Measurements from ENCODE around the gene GDF15. TPM values are rescaled to one million over a fixed set of nuclear protein-coding genes. Genes with fewer than 3 reads are reported as not detected.
"Not testable (repeated sequence)": the region's sequence is repeated elsewhere in the genome, so short reads cannot be mapped to it uniquely, and the experiment has no call there.

GDF15 gene
- total and polyA plus RNA-seq, 4 experiments from 2014 or later = 1.2 TPM; not detected in 2

- no peak overlapping the region for H3K27ac Mint-ChIP-seq
- H3K9me3 Mint-ChIP-seq = no peaks in the 10 kb centered on the region
- POLR2A ChIA-PET (ENCODE audit: partially characterized antibody) = no interaction called here
- intact Hi-C loops (cut with micrococcal nuclease) = no loop called here
- Histone ChIP-seq H3K27me3 (ENCODE audit: insufficient read depth, low read length) (peaks cover 8% of the 10 kb centered on the region), H3K36me3 (ENCODE audit: insufficient read depth, low read length) (no peaks in the 10 kb centered on the region), H3K27ac (ENCODE audit: low read depth, low read length) (no peak overlapping the region), H3K4me1 (ENCODE audit: insufficient read depth, low read length) (peaks cover 8% of the 10 kb centered on the region), H3K9me3 (ENCODE audit: control insufficient read depth in 1 of 2, low read length in 2 of 2) (no peaks in the 10 kb centered on the region), H3K4me3 (ENCODE audit: low read length in 2 of 2) (no peak overlapping the region)
- no peaks in the 10 kb centered on the region for H3K4me1 Mint-ChIP-seq
- DNase-seq = no peak
- peaks cover 6 to 10% of the 10 kb centered on the region in 2 donors for H3K27me3 Mint-ChIP-seq
- CTCF ChIA-PET (ENCODE audit: partially characterized antibody) = interaction anchor here (3.6 kb wide), 1 partner anchor 10 kb away, joined by 19 read pairs; no protein-coding TSS in a partner anchor
- H3K4me3 Mint-ChIP-seq = no peak overlapping the region
- no peaks in the 10 kb centered on the region for H3K36me3 Mint-ChIP-seq
Observed at GRCh38 chr19:18399008-18399407, 13.1 kb downstream of the GDF15 start.

GRCh38 chr19:18401580-18402112, 15.7 kb downstream of the GDF15 start:
- peaks cover 4% of the 10 kb centered on the region for H3K27me3 ChIP-seq (ENCODE audit: insufficient read depth, low read length)
- Mint-ChIP-seq H3K4me3 (no peak overlapping the region), H3K9me3 (no peaks in the 10 kb centered on the region), H3K27ac (no peak overlapping the region), H3K27me3 (peaks cover 3 to 6% of the 10 kb centered on the region in 2 donors), H3K4me1 (no peaks in the 10 kb centered on the region), H3K36me3 (no peaks in the 10 kb centered on the region)
- DNase-seq = no peak
- no peaks in the 10 kb centered on the region for H3K9me3 ChIP-seq (ENCODE audit: control insufficient read depth in 1 of 2, low read length in 2 of 2)
- POLR2A ChIA-PET (ENCODE audit: partially characterized antibody) = no interaction called here
- no peaks in the 10 kb centered on the region for H3K36me3 ChIP-seq (ENCODE audit: insufficient read depth, low read length)
- CTCF ChIA-PET (ENCODE audit: partially characterized antibody) = interaction anchor here (0.8 to 3.6 kb wide), 3 partner anchors 10 to 16 kb away, joined by 3 to 19 read pairs (median 5); partner anchors contain the start of gene GDF15
- H3K27ac ChIP-seq (ENCODE audit: low read depth, low read length) = no peak overlapping the region
- intact Hi-C loops (cut with micrococcal nuclease) = no loop called here
- peaks cover 8% of the 10 kb centered on the region for H3K4me1 ChIP-seq (ENCODE audit: insufficient read depth, low read length)
- no peak overlapping the region for H3K4me3 ChIP-seq (ENCODE audit: low read length in 2 of 2)

GRCh38 chr19:18402455-18403248, 16.7 kb downstream of the GDF15 start:
- intact Hi-C loops (cut with micrococcal nuclease); H3K9me3 Mint-ChIP-seq; H3K4me1 ChIP-seq (ENCODE audit: insufficient read depth, low read length); H3K36me3 Mint-ChIP-seq; H3K9me3 ChIP-seq (ENCODE audit: control insufficient read depth in 1 of 2, low read length in 2 of 2); POLR2A ChIA-PET (ENCODE audit: partially characterized antibody); DNase-seq; H3K4me3 Mint-ChIP-seq; H3K4me3 ChIP-seq (ENCODE audit: low read length in 2 of 2); H3K27me3 Mint-ChIP-seq; H3K27me3 ChIP-seq (ENCODE audit: insufficient read depth, low read length); H3K27ac ChIP-seq (ENCODE audit: low read depth, low read length); H3K36me3 ChIP-seq (ENCODE audit: insufficient read depth, low read length); H3K4me1 Mint-ChIP-seq: not testable (repeated sequence)
- peak overlapping the region in 1 of 7 donors; percentile 57 for H3K27ac Mint-ChIP-seq
- CTCF ChIA-PET (ENCODE audit: partially characterized antibody) = interaction anchor here (1.6 to 3.6 kb wide), 2 partner anchors 9 to 14 kb away, joined by 5 to 19 read pairs; no protein-coding TSS in a partner anchor

GRCh38 chr19:18405754-18406153, 19.8 kb downstream of the GDF15 start:
- H3K9me3 ChIP-seq (ENCODE audit: control insufficient read depth in 1 of 2, low read length in 2 of 2); H3K36me3 Mint-ChIP-seq; H3K27ac ChIP-seq (ENCODE audit: low read depth, low read length); intact Hi-C loops (cut with micrococcal nuclease); H3K4me3 ChIP-seq (ENCODE audit: low read length in 2 of 2); H3K27me3 Mint-ChIP-seq; H3K27me3 ChIP-seq (ENCODE audit: insufficient read depth, low read length); H3K4me1 ChIP-seq (ENCODE audit: insufficient read depth, low read length); H3K9me3 Mint-ChIP-seq; H3K4me1 Mint-ChIP-seq; H3K4me3 Mint-ChIP-seq; H3K27ac Mint-ChIP-seq; POLR2A ChIA-PET (ENCODE audit: partially characterized antibody); DNase-seq; H3K36me3 ChIP-seq (ENCODE audit: insufficient read depth, low read length): not testable (repeated sequence)
- CTCF ChIA-PET (ENCODE audit: partially characterized antibody) = interaction anchor here (0.7 to 1.5 kb wide), 2 partner anchors 18 to 292 kb away, joined by 3 to 5 read pairs; no protein-coding TSS in a partner anchor

GRCh38 chr19:18406749-18407148, 20.8 kb downstream of the GDF15 start:
- Mint-ChIP-seq H3K4me1 (peaks cover 3 to 7% (median 4%) of the 10 kb centered on the region in 4 donors), H3K36me3 (no peaks in the 10 kb centered on the region), H3K9me3 (no peaks in the 10 kb centered on the region), H3K4me3 (no peak overlapping the region), H3K27ac (no peak overlapping the region), H3K27me3 (peaks cover 0 to 2% of the 10 kb centered on the region in 2 donors)
- Histone ChIP-seq H3K27ac (ENCODE audit: low read depth, low read length) (no peak overlapping the region), H3K4me3 (ENCODE audit: low read length in 2 of 2) (no peak overlapping the region), H3K4me1 (ENCODE audit: insufficient read depth, low read length) (no peaks in the 10 kb centered on the region), H3K27me3 (ENCODE audit: insufficient read depth, low read length) (no peaks in the 10 kb centered on the region), H3K36me3 (ENCODE audit: insufficient read depth, low read length) (no peaks in the 10 kb centered on the region), H3K9me3 (ENCODE audit: control insufficient read depth in 1 of 2, low read length in 2 of 2) (no peaks in the 10 kb centered on the region)
- ChIA-PET POLR2A (ENCODE audit: partially characterized antibody) (no interaction called here), CTCF (ENCODE audit: partially characterized antibody) (interaction anchor here (1.3 kb wide), 1 partner anchor 18 kb away, joined by 3 read pairs; no protein-coding TSS in a partner anchor)
- intact Hi-C loops (cut with micrococcal nuclease) = no loop called here
- DNase-seq = no peak

GRCh38 chr19:18408053-18408476, 22.1 kb downstream of the GDF15 start:
- Mint-ChIP-seq H3K4me3 (no peak overlapping the region), H3K27ac (no peak overlapping the region), H3K4me1 (peaks cover 3 to 7% (median 4%) of the 10 kb centered on the region in 4 donors), H3K27me3 (peaks cover 0 to 2% of the 10 kb centered on the region in 2 donors), H3K9me3 (no peaks in the 10 kb centered on the region), H3K36me3 (no peaks in the 10 kb centered on the region)
- intact Hi-C loops (cut with micrococcal nuclease) = no loop called here
- Histone ChIP-seq H3K27ac (ENCODE audit: low read depth, low read length) (no peak overlapping the region), H3K4me1 (ENCODE audit: insufficient read depth, low read length) (no peaks in the 10 kb centered on the region), H3K27me3 (ENCODE audit: insufficient read depth, low read length) (no peaks in the 10 kb centered on the region), H3K9me3 (ENCODE audit: control insufficient read depth in 1 of 2, low read length in 2 of 2) (no peaks in the 10 kb centered on the region), H3K36me3 (ENCODE audit: insufficient read depth, low read length) (no peaks in the 10 kb centered on the region), H3K4me3 (ENCODE audit: low read length in 2 of 2) (no peak overlapping the region)
- ChIA-PET CTCF (ENCODE audit: partially characterized antibody) (interaction anchor here (1.3 kb wide), 1 partner anchor 19 kb away, joined by 3 read pairs; no protein-coding TSS in a partner anchor), POLR2A (ENCODE audit: partially characterized antibody) (no interaction called here)
- DNase-seq = no peak

- H3K27me3 ChIP-seq (ENCODE audit: insufficient read depth, low read length) = no peaks in the 10 kb centered on the region
- peak overlapping the region in 2 of 7 donors; percentile 38 to 75 for H3K27ac Mint-ChIP-seq
- no peaks in the 10 kb centered on the region for H3K9me3 ChIP-seq (ENCODE audit: control insufficient read depth in 1 of 2, low read length in 2 of 2)
- DNase-seq = no peak
- no peak overlapping the region for H3K27ac ChIP-seq (ENCODE audit: low read depth, low read length)
- H3K36me3 Mint-ChIP-seq = no peaks in the 10 kb centered on the region
- H3K27me3 Mint-ChIP-seq = peaks cover 0 to 3% of the 10 kb centered on the region in 2 donors
- no peaks in the 10 kb centered on the region for H3K36me3 ChIP-seq (ENCODE audit: insufficient read depth, low read length)
- intact Hi-C loops (cut with micrococcal nuclease) = loop anchor here (10.0 kb wide), 2 partner anchors 318 to 408 kb away; partner anchors contain the start of genes ARRDC2 and MAST3
- ChIA-PET CTCF (ENCODE audit: partially characterized antibody) (interaction anchor here (0.6 to 6.9 kb wide), 12 partner anchors 10 to 426 kb away, joined by 3 to 92 read pairs (median 4); partner anchors contain the start of genes MPV17L2 and PDE4C), POLR2A (ENCODE audit: partially characterized antibody) (interaction anchor here (2.9 to 13.3 kb wide), 3 partner anchors 10 to 132 kb away, joined by 16 to 238 read pairs (median 22); partner anchors contain the start of genes ISYNA1 and JUND)
- H3K4me1 Mint-ChIP-seq = peaks cover 25 to 44% (median 32%) of the 10 kb centered on the region in 4 donors
- H3K9me3 Mint-ChIP-seq = no peaks in the 10 kb centered on the region
- H3K4me3 ChIP-seq (ENCODE audit: low read length in 2 of 2) = no peak overlapping the region
- peaks cover 38% of the 10 kb centered on the region for H3K4me1 ChIP-seq (ENCODE audit: insufficient read depth, low read length)
- H3K4me3 Mint-ChIP-seq = no peak overlapping the region
Observed at GRCh38 chr19:18412610-18413239, 26.8 kb downstream of the GDF15 start.
